ENCODE results near the gene SERPINB5.

The SERPINB5 gene

DNA sequence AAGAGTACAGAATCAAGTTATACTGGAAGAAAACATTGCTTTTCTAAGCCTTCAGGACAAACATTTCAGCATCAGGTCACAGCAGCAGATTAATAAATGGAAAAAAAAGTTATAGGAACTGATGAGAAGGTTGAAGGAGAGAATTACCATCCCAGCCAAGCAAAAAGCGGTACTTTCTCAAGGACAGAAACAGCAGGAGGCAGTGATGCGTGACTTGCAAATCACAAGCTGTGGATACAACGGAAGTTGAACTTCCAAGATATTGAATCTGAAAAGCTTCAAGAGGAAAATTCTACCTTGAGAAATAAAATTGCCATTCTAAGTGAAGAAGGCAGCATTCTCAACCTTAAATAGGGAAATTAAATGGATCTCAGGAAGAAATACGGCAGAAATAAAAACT lies 46.9 kb downstream of the SERPINB5 start:
- no peaks in the 10 kb centered on the region for H3K79me2 ChIP-seq (ENCODE audit: insufficient read depth, low read length)
- TF ChIP-seq EZH2 (IDR thresholded peaks at IDR 0.05; ENCODE audit: borderline replicate concordance, low read depth, low read length, severe bottlenecking), result no peak
- TF ChIP-seq, protein P1, sequence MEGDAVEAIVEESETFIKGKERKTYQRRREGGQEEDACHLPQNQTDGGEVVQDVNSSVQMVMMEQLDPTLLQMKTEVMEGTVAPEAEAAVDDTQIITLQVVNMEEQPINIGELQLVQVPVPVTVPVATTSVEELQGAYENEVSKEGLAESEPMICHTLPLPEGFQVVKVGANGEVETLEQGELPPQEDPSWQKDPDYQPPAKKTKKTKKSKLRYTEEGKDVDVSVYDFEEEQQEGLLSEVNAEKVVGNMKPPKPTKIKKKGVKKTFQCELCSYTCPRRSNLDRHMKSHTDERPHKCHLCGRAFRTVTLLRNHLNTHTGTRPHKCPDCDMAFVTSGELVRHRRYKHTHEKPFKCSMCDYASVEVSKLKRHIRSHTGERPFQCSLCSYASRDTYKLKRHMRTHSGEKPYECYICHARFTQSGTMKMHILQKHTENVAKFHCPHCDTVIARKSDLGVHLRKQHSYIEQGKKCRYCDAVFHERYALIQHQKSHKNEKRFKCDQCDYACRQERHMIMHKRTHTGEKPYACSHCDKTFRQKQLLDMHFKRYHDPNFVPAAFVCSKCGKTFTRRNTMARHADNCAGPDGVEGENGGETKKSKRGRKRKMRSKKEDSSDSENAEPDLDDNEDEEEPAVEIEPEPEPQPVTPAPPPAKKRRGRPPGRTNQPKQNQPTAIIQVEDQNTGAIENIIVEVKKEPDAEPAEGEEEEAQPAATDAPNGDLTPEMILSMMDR (IDR thresholded peaks at IDR 0.05; ENCODE audit: borderline replicate concordance, extremely low read depth, low read length, poor library complexity, severe bottlenecking), result no peak
- no peak overlapping the region for H3K9ac ChIP-seq (ENCODE audit: low read depth, low read length)
- no peaks in the 10 kb centered on the region for H4K20me1 ChIP-seq (ENCODE audit: insufficient read depth, low read length)
- no peak overlapping the region for H3K4me2 ChIP-seq (ENCODE audit: insufficient read depth, low read length)
- H3K4me1 ChIP-seq (ENCODE audit: insufficient read depth, low read length), result no peaks in the 10 kb centered on the region
- H3K36me3 ChIP-seq (ENCODE audit: insufficient read depth, low read length), result no peaks in the 10 kb centered on the region
- no peak overlapping the region for H2AFZ ChIP-seq (ENCODE audit: low read depth, low read length)
- no peak overlapping the region for H3K4me3 ChIP-seq (ENCODE audit: low read depth in 1 of 2, low read length in 2 of 2)
- peaks cover 44% of the 10 kb centered on the region for H3K27me3 ChIP-seq (ENCODE audit: insufficient read depth, low read length, poor library complexity)
- ATAC-seq (ENCODE audit: insufficient read depth, low read depth) (no peak), DNase-seq (no peak)
- H3K9me3 ChIP-seq (ENCODE audit: insufficient read depth, low read length, severe bottlenecking), result no peaks in the 10 kb centered on the region
- H3K27ac ChIP-seq (ENCODE audit: low read length), result no peak overlapping the region

DNA sequence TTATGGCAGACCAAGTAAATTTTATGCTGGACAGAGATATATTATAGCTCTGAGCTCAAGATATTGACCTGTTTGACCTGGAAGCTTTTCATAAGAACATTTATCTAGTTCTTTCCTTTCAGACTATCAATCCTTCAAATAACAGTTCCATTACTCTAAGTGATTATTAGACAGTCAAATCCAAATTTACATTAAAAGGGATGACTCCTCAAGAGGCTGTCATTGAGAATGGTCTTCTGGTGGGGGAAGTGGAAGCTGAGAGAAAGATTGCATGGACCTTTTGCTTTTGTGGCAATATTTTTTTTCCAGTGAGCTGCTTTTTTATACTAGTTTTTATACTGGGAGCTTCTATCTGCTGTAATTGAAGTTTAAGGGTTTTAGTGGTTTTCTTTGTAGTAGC lies 50.5 kb downstream of the SERPINB5 start:
- no peaks in the 10 kb centered on the region for H3K36me3 ChIP-seq (ENCODE audit: insufficient read depth, low read length)
- H3K9me3 ChIP-seq (ENCODE audit: insufficient read depth, low read length, severe bottlenecking), result no peaks in the 10 kb centered on the region
- H3K4me1 ChIP-seq (ENCODE audit: insufficient read depth, low read length), result no peaks in the 10 kb centered on the region
- DNase-seq, result no peak
- H4K20me1 ChIP-seq (ENCODE audit: insufficient read depth, low read length), result no peaks in the 10 kb centered on the region
- H3K79me2 ChIP-seq (ENCODE audit: insufficient read depth, low read length), result no peaks in the 10 kb centered on the region
- no peak overlapping the region for H3K9ac ChIP-seq (ENCODE audit: low read depth, low read length)
- ATAC-seq (ENCODE audit: insufficient read depth, low read depth), result no peak
- no peak overlapping the region for H2AFZ ChIP-seq (ENCODE audit: low read depth, low read length)
- TF ChIP-seq, protein P1 (IDR thresholded peaks at IDR 0.05; ENCODE audit: borderline replicate concordance, extremely low read depth, low read length, poor library complexity, severe bottlenecking), result no peak
- H3K4me2 ChIP-seq (ENCODE audit: insufficient read depth, low read length), result no peak overlapping the region
- H3K27ac ChIP-seq (ENCODE audit: low read length), result no peak overlapping the region
- peaks cover 20% of the 10 kb centered on the region for H3K27me3 ChIP-seq (ENCODE audit: insufficient read depth, low read length, poor library complexity)
- no peak overlapping the region for H3K4me3 ChIP-seq (ENCODE audit: low read depth in 1 of 2, low read length in 2 of 2)

DNA sequence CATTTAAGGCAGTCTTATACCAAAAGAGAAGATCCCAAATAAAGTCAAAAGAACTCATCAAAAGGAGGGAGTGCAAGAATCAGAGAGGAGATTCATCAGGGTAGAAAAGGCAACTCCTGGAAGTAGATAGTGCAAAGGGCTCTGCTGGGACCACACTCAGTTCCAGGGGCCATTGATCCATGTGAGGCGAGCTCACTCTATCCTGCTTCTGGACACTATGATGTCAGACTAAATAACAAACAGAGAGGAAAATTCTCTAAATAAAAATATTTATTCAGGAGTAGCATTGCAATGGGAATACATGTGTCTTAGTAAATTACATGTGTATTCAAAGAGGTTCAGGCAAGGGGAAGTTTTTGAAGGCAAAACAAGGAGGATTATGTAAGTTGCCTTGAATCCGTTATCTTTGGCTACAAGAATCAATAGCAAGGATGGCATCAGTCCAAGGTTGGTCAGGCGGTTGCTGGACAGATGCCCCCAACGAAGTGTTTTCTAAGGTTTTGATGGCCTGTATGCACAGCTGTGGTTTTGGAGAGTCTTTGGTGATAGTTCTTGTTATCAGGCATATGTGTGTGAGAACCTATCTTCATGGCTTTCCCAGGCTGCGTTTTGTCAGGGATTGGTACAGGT lies 52.2 kb downstream of the SERPINB5 start:
- TF ChIP-seq, protein P1 (IDR thresholded peaks at IDR 0.05; ENCODE audit: borderline replicate concordance, extremely low read depth, low read length, poor library complexity, severe bottlenecking), result no peak
- TF ChIP-seq EZH2 (IDR thresholded peaks at IDR 0.05; ENCODE audit: borderline replicate concordance, low read depth, low read length, severe bottlenecking), result no peak
- Histone ChIP-seq H3K36me3 (ENCODE audit: insufficient read depth, low read length) (no peaks in the 10 kb centered on the region), H3K27ac (ENCODE audit: low read length) (no peak overlapping the region), H2AFZ (ENCODE audit: low read depth, low read length) (no peak overlapping the region), H3K4me2 (ENCODE audit: insufficient read depth, low read length) (no peak overlapping the region), H3K4me3 (ENCODE audit: low read depth in 1 of 2, low read length in 2 of 2) (no peak overlapping the region), H3K4me1 (ENCODE audit: insufficient read depth, low read length) (no peaks in the 10 kb centered on the region), H3K9ac (ENCODE audit: low read depth, low read length) (no peak overlapping the region), H3K9me3 (ENCODE audit: insufficient read depth, low read length, severe bottlenecking) (no peaks in the 10 kb centered on the region), H3K79me2 (ENCODE audit: insufficient read depth, low read length) (no peaks in the 10 kb centered on the region), H3K27me3 (ENCODE audit: insufficient read depth, low read length, poor library complexity) (peaks cover 7% of the 10 kb centered on the region), H4K20me1 (ENCODE audit: insufficient read depth, low read length) (no peaks in the 10 kb centered on the region)
- ATAC-seq (ENCODE audit: insufficient read depth, low read depth), result no peak
- DNase-seq, result no peak

DNA sequence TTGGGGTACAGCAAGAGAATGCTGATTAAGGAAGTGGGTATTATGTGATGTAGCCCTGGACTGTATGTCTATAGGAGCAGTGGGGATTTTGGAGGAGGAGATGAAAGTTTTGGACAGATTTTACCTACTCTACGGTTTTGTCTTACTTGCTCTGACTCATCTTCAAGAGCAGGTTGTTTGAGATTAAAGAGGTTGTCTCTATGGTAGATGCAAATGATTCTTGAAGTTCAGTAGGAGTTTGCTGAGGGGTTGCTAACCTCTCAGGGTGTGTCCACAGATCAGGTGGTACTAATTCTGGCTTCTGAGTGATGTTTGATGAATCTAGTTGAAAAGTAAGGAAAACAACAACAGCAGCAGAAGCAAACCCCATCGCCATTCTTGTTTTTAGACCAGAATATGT lies 55.7 kb downstream of the SERPINB5 start:
- Histone ChIP-seq H3K9me3 (ENCODE audit: insufficient read depth, low read length, severe bottlenecking) (no peaks in the 10 kb centered on the region), H3K4me1 (ENCODE audit: insufficient read depth, low read length) (no peaks in the 10 kb centered on the region), H3K4me3 (ENCODE audit: low read depth in 1 of 2, low read length in 2 of 2) (no peak overlapping the region), H3K27me3 (ENCODE audit: insufficient read depth, low read length, poor library complexity) (peaks cover 10% of the 10 kb centered on the region), H4K20me1 (ENCODE audit: insufficient read depth, low read length) (no peaks in the 10 kb centered on the region), H3K4me2 (ENCODE audit: insufficient read depth, low read length) (no peak overlapping the region), H3K36me3 (ENCODE audit: insufficient read depth, low read length) (no peaks in the 10 kb centered on the region), H2AFZ (ENCODE audit: low read depth, low read length) (no peak overlapping the region), H3K9ac (ENCODE audit: low read depth, low read length) (no peak overlapping the region), H3K27ac (ENCODE audit: low read length) (no peak overlapping the region), H3K79me2 (ENCODE audit: insufficient read depth, low read length) (no peaks in the 10 kb centered on the region)
- TF ChIP-seq, protein P1 (IDR thresholded peaks at IDR 0.05; ENCODE audit: borderline replicate concordance, extremely low read depth, low read length, poor library complexity, severe bottlenecking), result no peak
- no peak for TF ChIP-seq EZH2 (IDR thresholded peaks at IDR 0.05; ENCODE audit: borderline replicate concordance, low read depth, low read length, severe bottlenecking)
- DNase-seq (no peak), ATAC-seq (ENCODE audit: insufficient read depth, low read depth) (no peak)
